ENCODE data around the gene FANCB.

Gene FANCB

DNA sequence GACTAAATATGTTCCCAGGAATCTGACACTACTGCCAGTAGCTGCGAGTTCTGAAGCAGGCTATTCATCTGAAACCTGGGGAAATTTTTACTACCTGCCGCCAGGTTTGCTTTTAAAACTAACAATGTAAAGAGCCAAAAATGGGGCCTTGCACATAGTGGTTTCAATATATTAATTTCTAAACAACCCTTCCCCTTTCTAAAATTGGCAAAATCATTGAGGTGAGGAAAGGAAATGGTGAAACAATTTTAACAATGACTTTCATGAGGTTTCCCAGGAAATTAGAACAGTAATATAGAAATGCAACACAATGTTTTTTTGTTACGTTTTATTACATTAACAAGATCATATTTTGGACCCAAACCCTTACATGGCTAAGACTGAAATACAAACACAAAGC lies 21.3 kb downstream of the FANCB start:
- Histone ChIP-seq H3K36me3 (ENCODE audit: control insufficient read depth, insufficient read depth, low read length) (no peaks in the 10 kb centered on the region), H3K4me3 (ENCODE audit: low read length) (no peak overlapping the region), H3K27me3 (ENCODE audit: control insufficient read depth, insufficient read depth, low read length) (no peaks in the 10 kb centered on the region), H3K9me3 (ENCODE audit: control insufficient read depth, insufficient read depth, low read length) (no peaks in the 10 kb centered on the region), H3K4me1 (ENCODE audit: control insufficient read depth, insufficient read depth, low read length) (no peaks in the 10 kb centered on the region), H3K27ac (ENCODE audit: low read length) (no peak overlapping the region)
- no peak for DNase-seq (ENCODE audit: low read depth, low spot score)
- no CpG with 5 or more reads among the region's 3 CpGs for WGBS (ENCODE audit: insufficient coverage, insufficient read length)

DNA sequence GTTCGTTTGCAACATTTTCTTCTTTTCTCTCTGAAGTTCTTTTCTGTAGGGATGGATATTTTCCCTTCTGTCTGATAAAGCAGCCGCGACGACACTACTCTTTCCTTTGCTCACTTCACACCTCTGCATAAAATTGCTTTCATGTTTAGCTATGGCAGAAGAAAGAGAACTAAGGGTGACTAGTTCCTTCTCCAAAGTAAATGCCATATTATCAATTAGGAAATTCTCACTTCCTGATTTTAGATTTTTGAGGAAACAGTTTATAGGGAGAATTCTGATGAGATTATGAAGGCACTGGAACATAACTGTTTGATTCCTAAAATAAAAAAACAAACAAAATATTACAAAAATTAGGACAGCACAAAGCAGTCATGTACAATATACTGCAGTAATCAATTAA lies 29.2 kb downstream of the FANCB start:
- no peaks in the 10 kb centered on the region for H3K4me1 ChIP-seq (ENCODE audit: control insufficient read depth, insufficient read depth, low read length)
- H3K36me3 ChIP-seq (ENCODE audit: control insufficient read depth, insufficient read depth, low read length) = no peaks in the 10 kb centered on the region
- WGBS (ENCODE audit: insufficient coverage, insufficient read length) = no CpG with 5 or more reads among the region's 4 CpGs
- no peak overlapping the region for H3K27ac ChIP-seq (ENCODE audit: low read length)
- DNase-seq (ENCODE audit: low read depth, low spot score) = no peak
- H3K9me3 ChIP-seq (ENCODE audit: control insufficient read depth, insufficient read depth, low read length) = no peaks in the 10 kb centered on the region
- H3K27me3 ChIP-seq (ENCODE audit: control insufficient read depth, insufficient read depth, low read length) = no peaks in the 10 kb centered on the region
- no peak overlapping the region for H3K4me3 ChIP-seq (ENCODE audit: low read length)

DNA sequence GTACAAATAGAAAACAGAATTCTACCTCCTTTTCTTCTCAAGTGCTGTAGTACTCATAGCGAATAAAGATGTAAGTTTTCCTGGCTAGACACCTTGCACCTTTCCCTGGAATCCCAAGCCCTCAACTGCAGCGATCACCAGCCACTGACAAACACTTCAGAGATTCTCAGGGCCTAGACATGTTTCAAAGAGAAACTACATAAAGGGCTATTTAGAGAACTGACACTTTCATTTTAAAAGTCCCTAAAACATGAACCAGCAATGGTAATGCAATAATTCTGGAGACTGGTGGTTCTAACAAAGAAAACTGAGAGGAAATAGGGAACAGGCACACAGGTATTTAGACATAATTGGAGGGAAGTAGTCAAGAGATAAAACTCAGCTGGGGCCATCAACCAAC lies 35.7 kb downstream of the FANCB start:
- Histone ChIP-seq H3K27me3 (ENCODE audit: control insufficient read depth, insufficient read depth, low read length) (no peaks in the 10 kb centered on the region), H3K4me3 (ENCODE audit: low read length) (no peak overlapping the region), H3K9me3 (ENCODE audit: control insufficient read depth, insufficient read depth, low read length) (no peaks in the 10 kb centered on the region), H3K36me3 (ENCODE audit: control insufficient read depth, insufficient read depth, low read length) (no peaks in the 10 kb centered on the region), H3K27ac (ENCODE audit: low read length) (no peak overlapping the region), H3K4me1 (ENCODE audit: control insufficient read depth, insufficient read depth, low read length) (no peaks in the 10 kb centered on the region)
- DNase-seq (ENCODE audit: low read depth, low spot score) = no peak
- no CpG with 5 or more reads among the region's 2 CpGs for WGBS (ENCODE audit: insufficient coverage, insufficient read length)

DNA sequence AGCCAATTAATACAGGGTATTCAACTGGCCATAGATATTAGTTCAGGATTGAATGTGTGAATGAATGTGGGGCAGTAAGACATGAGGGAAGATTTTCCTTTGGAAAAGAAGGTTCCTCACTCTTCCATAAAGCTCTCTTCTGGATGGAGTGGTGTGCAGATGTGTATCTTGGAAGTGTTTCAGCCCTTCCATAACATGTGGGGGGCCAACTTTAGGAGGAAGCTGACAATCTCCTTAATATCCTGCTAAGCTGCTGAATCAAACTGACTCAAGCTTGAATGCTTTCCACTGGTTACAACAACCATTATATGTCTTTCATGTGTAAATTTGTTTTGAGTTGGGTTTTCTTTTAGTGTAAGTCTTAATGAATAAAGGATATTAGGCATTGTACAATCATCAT lies 40.3 kb downstream of the FANCB start:
- Histone ChIP-seq H3K27ac (ENCODE audit: low read length) (no peak overlapping the region), H3K27me3 (ENCODE audit: control insufficient read depth, insufficient read depth, low read length) (no peaks in the 10 kb centered on the region)
- no peak for DNase-seq (ENCODE audit: low read depth, low spot score)

GRCh38 chrX:14832151-14832550 lies 40.7 kb downstream of the FANCB start:
- no peaks in the 10 kb centered on the region for H3K36me3 ChIP-seq (ENCODE audit: control insufficient read depth, insufficient read depth, low read length)
- H3K4me3 ChIP-seq (ENCODE audit: low read length) = no peak overlapping the region
- no CpG with 5 or more reads among the region's 2 CpGs for WGBS (ENCODE audit: insufficient coverage, insufficient read length)
- no peak for DNase-seq (ENCODE audit: low read depth, low spot score)
- H3K27me3 ChIP-seq (ENCODE audit: control insufficient read depth, insufficient read depth, low read length) = no peaks in the 10 kb centered on the region
- no peaks in the 10 kb centered on the region for H3K4me1 ChIP-seq (ENCODE audit: control insufficient read depth, insufficient read depth, low read length)
- no peak overlapping the region for H3K27ac ChIP-seq (ENCODE audit: low read length)
- no peaks in the 10 kb centered on the region for H3K9me3 ChIP-seq (ENCODE audit: control insufficient read depth, insufficient read depth, low read length)

More for the DNA sequence above, 40.3 kb downstream of the FANCB start:
- Histone ChIP-seq H3K4me3 (ENCODE audit: low read length) (no peak overlapping the region), H3K36me3 (ENCODE audit: control insufficient read depth, insufficient read depth, low read length) (no peaks in the 10 kb centered on the region), H3K9me3 (ENCODE audit: control insufficient read depth, insufficient read depth, low read length) (no peaks in the 10 kb centered on the region), H3K4me1 (ENCODE audit: control insufficient read depth, insufficient read depth, low read length) (no peaks in the 10 kb centered on the region)

- H3K4me1 ChIP-seq (ENCODE audit: control insufficient read depth, insufficient read depth, low read length) = no peaks in the 10 kb centered on the region
- no peaks in the 10 kb centered on the region for H3K27me3 ChIP-seq (ENCODE audit: control insufficient read depth, insufficient read depth, low read length)
- H3K4me3 ChIP-seq (ENCODE audit: low read length) = no peak overlapping the region
- no CpG with 5 or more reads among the region's 2 CpGs for WGBS (ENCODE audit: insufficient coverage, insufficient read length)
- no peak for DNase-seq (ENCODE audit: low read depth, low spot score)
- no peaks in the 10 kb centered on the region for H3K36me3 ChIP-seq (ENCODE audit: control insufficient read depth, insufficient read depth, low read length)
- H3K9me3 ChIP-seq (ENCODE audit: control insufficient read depth, insufficient read depth, low read length) = no peaks in the 10 kb centered on the region
- H3K27ac ChIP-seq (ENCODE audit: low read length) = no peak overlapping the region
Observed at GRCh38 chrX:14829643-14830042, 43.2 kb downstream of the FANCB start.

GRCh38 chrX:14826319-14826718 lies 46.5 kb downstream of the FANCB start:
- no peak overlapping the region for H3K27ac ChIP-seq (ENCODE audit: low read length)
- no CpG with 5 or more reads among the region's 3 CpGs for WGBS (ENCODE audit: insufficient coverage, insufficient read length)
- no peak overlapping the region for H3K4me3 ChIP-seq (ENCODE audit: low read length)
- H3K36me3 ChIP-seq (ENCODE audit: control insufficient read depth, insufficient read depth, low read length) = no peaks in the 10 kb centered on the region
- H3K9me3 ChIP-seq (ENCODE audit: control insufficient read depth, insufficient read depth, low read length) = no peaks in the 10 kb centered on the region
- no peak for DNase-seq (ENCODE audit: low read depth, low spot score)
- H3K27me3 ChIP-seq (ENCODE audit: control insufficient read depth, insufficient read depth, low read length) = no peaks in the 10 kb centered on the region
- H3K4me1 ChIP-seq (ENCODE audit: control insufficient read depth, insufficient read depth, low read length) = no peaks in the 10 kb centered on the region

- Histone ChIP-seq H3K9me3 (ENCODE audit: control insufficient read depth, insufficient read depth, low read length) (no peaks in the 10 kb centered on the region), H3K36me3 (ENCODE audit: control insufficient read depth, insufficient read depth, low read length) (no peaks in the 10 kb centered on the region), H3K27ac (ENCODE audit: low read length) (no peak overlapping the region), H3K27me3 (ENCODE audit: control insufficient read depth, insufficient read depth, low read length) (no peaks in the 10 kb centered on the region), H3K4me3 (ENCODE audit: low read length) (no peak overlapping the region), H3K4me1 (ENCODE audit: control insufficient read depth, insufficient read depth, low read length) (no peaks in the 10 kb centered on the region)
- no peak for DNase-seq (ENCODE audit: low read depth, low spot score)
Observed at GRCh38 chrX:14825851-14826250, 47.0 kb downstream of the FANCB start.

GRCh38 chrX:14819769-14820168 lies 53.1 kb downstream of the FANCB start:
- Histone ChIP-seq H3K9me3 (ENCODE audit: control insufficient read depth, insufficient read depth, low read length) (no peaks in the 10 kb centered on the region), H3K36me3 (ENCODE audit: control insufficient read depth, insufficient read depth, low read length) (no peaks in the 10 kb centered on the region), H3K4me1 (ENCODE audit: control insufficient read depth, insufficient read depth, low read length) (no peaks in the 10 kb centered on the region), H3K27ac (ENCODE audit: low read length) (no peak overlapping the region), H3K27me3 (ENCODE audit: control insufficient read depth, insufficient read depth, low read length) (no peaks in the 10 kb centered on the region), H3K4me3 (ENCODE audit: low read length) (no peak overlapping the region)
- WGBS (ENCODE audit: insufficient coverage, insufficient read length) = no CpG with 5 or more reads among the region's 3 CpGs
- no peak for DNase-seq (ENCODE audit: low read depth, low spot score)

DNA sequence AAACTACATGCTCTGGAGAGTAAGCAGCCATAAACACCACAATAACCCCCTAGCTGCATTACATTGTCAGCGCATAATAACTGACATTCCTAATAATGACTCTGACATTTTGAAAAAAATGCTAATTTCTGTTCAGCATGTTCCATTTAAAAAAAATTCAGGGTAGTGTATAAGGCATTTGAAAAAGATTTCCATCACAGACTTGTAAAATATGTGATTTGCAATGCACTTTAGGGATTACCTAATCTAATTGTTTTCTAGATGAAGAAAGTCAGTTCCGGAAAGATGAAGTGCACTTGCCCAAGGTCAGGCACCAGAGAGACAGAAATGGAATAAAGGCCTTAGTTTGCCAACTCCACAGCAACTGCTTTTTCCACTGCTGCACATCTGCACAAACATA lies 55.3 kb downstream of the FANCB start:
- H3K4me1 ChIP-seq (ENCODE audit: control insufficient read depth, insufficient read depth, low read length) = no peaks in the 10 kb centered on the region
- no peaks in the 10 kb centered on the region for H3K36me3 ChIP-seq (ENCODE audit: control insufficient read depth, insufficient read depth, low read length)
- DNase-seq (ENCODE audit: low read depth, low spot score) = no peak
- WGBS (ENCODE audit: insufficient coverage, insufficient read length) = no CpG with 5 or more reads among the region's 2 CpGs
- no peak overlapping the region for H3K27ac ChIP-seq (ENCODE audit: low read length)
- H3K4me3 ChIP-seq (ENCODE audit: low read length) = no peak overlapping the region
- no peaks in the 10 kb centered on the region for H3K9me3 ChIP-seq (ENCODE audit: control insufficient read depth, insufficient read depth, low read length)
- H3K27me3 ChIP-seq (ENCODE audit: control insufficient read depth, insufficient read depth, low read length) = no peaks in the 10 kb centered on the region

DNA sequence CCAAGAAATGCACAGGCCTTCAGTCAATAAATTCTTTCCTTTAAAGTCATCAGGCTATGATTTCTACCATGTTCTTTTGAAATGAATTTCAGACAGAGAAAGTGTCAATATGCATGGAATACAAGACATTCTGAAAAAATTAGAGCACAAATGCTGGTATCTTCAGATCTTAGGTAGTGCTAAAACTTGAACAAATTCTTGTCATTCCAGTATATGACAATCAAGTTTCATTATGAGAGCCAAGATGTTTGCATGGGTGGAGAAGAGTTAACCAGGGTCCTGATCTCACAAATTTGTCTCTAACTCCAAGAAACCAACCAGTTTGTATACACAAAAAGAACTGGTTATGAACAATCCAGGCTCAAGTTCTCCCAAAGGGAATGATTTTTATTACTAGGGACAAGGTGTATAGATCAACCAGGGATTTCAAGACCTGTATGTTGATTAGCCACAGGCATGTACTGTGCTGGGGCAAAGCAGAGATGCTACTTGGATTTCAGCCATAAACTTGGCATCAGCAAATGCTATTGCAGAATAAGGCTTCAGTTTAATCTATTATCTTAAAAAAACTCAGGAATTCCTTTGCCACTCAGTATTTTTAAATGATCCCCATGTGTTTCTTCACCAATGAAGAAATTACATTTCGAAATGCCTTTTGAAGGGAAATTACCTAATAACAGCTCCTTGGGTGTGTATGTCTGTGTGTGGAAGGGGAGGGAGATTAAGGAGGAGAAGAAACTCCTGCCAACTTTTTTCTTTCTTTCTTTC lies 69.7 kb downstream of the FANCB start:
- Histone ChIP-seq H3K27me3 (ENCODE audit: control insufficient read depth, insufficient read depth, low read length) (no peaks in the 10 kb centered on the region), H3K27ac (ENCODE audit: low read length) (no peak overlapping the region), H3K36me3 (ENCODE audit: control insufficient read depth, insufficient read depth, low read length) (no peaks in the 10 kb centered on the region), H3K4me1 (ENCODE audit: control insufficient read depth, insufficient read depth, low read length) (no peaks in the 10 kb centered on the region), H3K4me3 (ENCODE audit: low read length) (no peak overlapping the region), H3K9me3 (ENCODE audit: control insufficient read depth, insufficient read depth, low read length) (no peaks in the 10 kb centered on the region)
- no CpG with 5 or more reads among the region's 1 CpG for WGBS (ENCODE audit: insufficient coverage, insufficient read length)
- DNase-seq (ENCODE audit: low read depth, low spot score) = no peak

All from iPS DF 6.9 (cell line).